ENCODE data around the gene ACBD4.

DNA sequence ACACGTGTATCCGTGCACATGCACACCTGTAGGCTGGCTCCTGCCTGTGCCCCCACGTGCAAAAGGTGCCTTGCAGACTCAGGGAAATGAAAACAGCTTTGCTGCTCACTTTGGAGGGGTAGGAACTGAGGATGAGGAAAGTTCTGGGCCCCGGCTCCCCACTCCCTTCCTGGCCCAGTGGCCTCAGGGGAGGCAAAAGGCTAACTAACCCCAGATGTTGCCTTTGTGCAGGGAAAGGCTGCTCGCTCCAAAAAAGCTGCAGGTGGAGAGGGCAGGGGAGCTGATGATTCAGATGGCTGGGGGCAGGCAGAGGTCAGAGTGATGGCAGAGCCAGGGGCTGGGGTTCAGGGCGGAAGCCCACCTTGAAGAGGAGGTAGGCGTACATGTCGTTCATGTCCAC lies 15.5 kb upstream of the ACBD4 start:
- TF ChIP-seq CTCF (conservative IDR thresholded peaks at IDR 0.05; ENCODE audit: low read depth, low read length) (no peak), EZH2 (IDR thresholded peaks at IDR 0.05; ENCODE audit: borderline replicate concordance, low read depth, low read length, poor library complexity, severe bottlenecking) (no peak)
